SK-N-SH (cell line): Measurements from ENCODE around the gene LDB2. TPM values are rescaled to one million over a fixed set of nuclear protein-coding genes. Genes with fewer than 3 reads are reported as not detected.

Experiments used
- CTCF ChIA-PET: fragments of 300-600, 350-600 bp; formaldehyde crosslinking; extraction: SDS; loops from one replicate; lab custom pipeline; 2021; lab: Yijun Ruan, JAX
- POLR2A ChIA-PET: fragments of 350-600 bp; sonication (Branson Sonifier 250); formaldehyde crosslinking; extraction: SDS; loops from one replicate; lab custom pipeline; 2020; ENCODE audit warnings: antibody characterized with exemption, inconsistent platforms; lab: Yijun Ruan, JAX
- DNase-seq: peaks from one replicate; pipeline ENCODE4 v3.0.0; 2012
- H2AFZ ChIP-seq: fragments of 200-600 bp; sonication (generic); 2 replicates; pipeline ENCODE4 v1.8.1; 2016; ENCODE audit warnings: antibody characterized with exemption, mild to moderate bottlenecking, low read depth
- H3F3A ChIP-seq: fragments of 200-600 bp; sonication (generic); replicated peaks from 2 replicates; pipeline ENCODE3; 2016; ENCODE audit warnings: antibody characterized with exemption, mild to moderate bottlenecking; ENCODE audit not compliant: insufficient read depth
- H3K27ac ChIP-seq, 2 experiments: fragments of 200-500 bp in 1 of 2; fragments of 200-600 bp in 1 of 2; sonication (Bioruptor generic) in 1 of 2; sonication (generic), shearing (Covaris generic) in 1 of 2; 2 replicates each; pipeline versions ENCODE4 v1.5.1 to v1.6.1; 2014 to 2016; ENCODE audit warnings: low read depth in 2 of 2, inconsistent platforms in 1 of 2, low read length in 1 of 2, mild to moderate bottlenecking in 1 of 2, mixed read lengths in 1 of 2
- H3K27me3 ChIP-seq: fragments of 200-600 bp; sonication (generic), shearing (Covaris generic); 2 replicates; pipeline ENCODE4 v1.6.1; 2016; ENCODE audit warnings: mixed run types; ENCODE audit not compliant: insufficient read depth
- H3K36me3 ChIP-seq, 2 experiments: fragments of 200-500 bp in 1 of 2; fragments of 200-600 bp in 1 of 2; sonication (Bioruptor generic) in 1 of 2; sonication (generic) in 1 of 2; replicated peaks in 1 of 2; 2 replicates each; pipeline versions ENCODE3 to v1.5.1; 2014 to 2016; ENCODE audit warnings: low read length in 1 of 2, mild to moderate bottlenecking in 1 of 2; ENCODE audit not compliant: insufficient read depth in 2 of 2, control insufficient read depth in 1 of 2
- H3K4me1 ChIP-seq, 2 experiments: fragments of 200-500 bp in 1 of 2; fragments of 200-600 bp in 1 of 2; sonication (Bioruptor generic) in 1 of 2; sonication (generic), shearing (Covaris generic) in 1 of 2; 2 replicates each; pipeline versions ENCODE4 v1.5.1 to v1.6.1; 2014 to 2016; ENCODE audit warnings: low read depth in 1 of 2, low read length in 1 of 2, mixed run types in 1 of 2; ENCODE audit not compliant: insufficient read depth in 2 of 2, control insufficient read depth in 1 of 2
- H3K4me2 ChIP-seq: fragments of 200-600 bp; sonication (generic), shearing (Covaris generic); 2 replicates; pipeline ENCODE4 v1.6.1; 2017; ENCODE audit warnings: mixed run types
- H3K4me3 ChIP-seq, 2 experiments: fragments of 200-500 bp in 1 of 2; fragments of 200-600 bp in 1 of 2; sonication (Bioruptor generic) in 1 of 2; sonication (generic), shearing (Covaris generic) in 1 of 2; 2 replicates each; pipeline versions ENCODE4 v1.5.1 to v1.8.1; 2014 to 2016; ENCODE audit warnings: low read depth in 2 of 2, inconsistent platforms in 1 of 2, low read length in 1 of 2, mild to moderate bottlenecking in 1 of 2, mixed read lengths in 1 of 2, moderate library complexity in 1 of 2
- H3K79me2 ChIP-seq: fragments of 200-600 bp; sonication (generic); 2 replicates; pipeline ENCODE4 v1.8.1; 2017; ENCODE audit warnings: mild to moderate bottlenecking; ENCODE audit not compliant: insufficient read depth
- H3K9ac ChIP-seq: fragments of 200-600 bp; sonication (generic); 2 replicates; pipeline ENCODE4 v1.6.1; 2017; ENCODE audit warnings: mixed run types
- H3K9me2 ChIP-seq: fragments of 200-600 bp; sonication (generic); 2 replicates; pipeline ENCODE4 v1.6.1; 2017; ENCODE audit warnings: mixed run types
- H3K9me3 ChIP-seq: fragments of 200-600 bp; sonication (generic); 2 replicates; pipeline ENCODE4 v1.6.1; 2017; ENCODE audit warnings: mixed run types, mild to moderate bottlenecking, moderate library complexity
- H4K20me1 ChIP-seq: fragments of 200-600 bp; sonication (generic); 2 replicates; pipeline ENCODE4 v1.6.1; 2017; ENCODE audit warnings: mild to moderate bottlenecking, mixed run types; ENCODE audit not compliant: insufficient read depth
- CHD2 ChIP-seq: fragments of 150-350 bp; IDR thresholded peaks from 2 replicates; pipeline ENCODE4 v1.6.1; 2018; ENCODE audit warnings: low read length; ENCODE audit not compliant: partially characterized antibody
- ELF1 ChIP-seq: IDR thresholded peaks from 2 replicates; pipeline ENCODE4 v1.4.0; 2012
- EZH2phosphoT487 ChIP-seq: fragments of 200-600 bp; sonication (generic); IDR thresholded peaks from 2 replicates; pipeline ENCODE4 v1.6.1; 2017; ENCODE audit warnings: low read depth, mixed run types, mild to moderate bottlenecking, antibody characterized with exemption, moderate library complexity, borderline replicate concordance
- FOXM1 ChIP-seq: IDR thresholded peaks from 2 replicates; pipeline ENCODE4 v1.4.0; 2012; ENCODE audit warnings: low read depth, mild to moderate bottlenecking
- GABPA ChIP-seq: IDR thresholded peaks from 2 replicates; pipeline ENCODE4 v1.4.0; 2012; ENCODE audit warnings: low read depth, mild to moderate bottlenecking
- GATA2 ChIP-seq: sonication (generic); formaldehyde crosslinking; IDR thresholded peaks from 2 replicates; pipeline ENCODE4 v1.5.0; 2020; ENCODE audit warnings: mild to moderate bottlenecking, missing genetic modification reagents
- MXI1 ChIP-seq: IDR thresholded peaks from 2 replicates; pipeline ENCODE4 v1.6.1; 2012; ENCODE audit warnings: mild to moderate bottlenecking, low read depth, low read length, improper control_type of control experiment
- NRF1 ChIP-seq: IDR thresholded peaks from 2 replicates; pipeline ENCODE4 v1.6.1; 2012; ENCODE audit warnings: low read depth, mild to moderate bottlenecking, low read length
- POLR2AphosphoS5 ChIP-seq: IDR thresholded peaks from 2 replicates; pipeline ENCODE4 v1.6.1; 2012; ENCODE audit warnings: low read depth, low read length
- RCOR1 ChIP-seq: fragments of 150-350 bp; IDR thresholded peaks from 2 replicates; pipeline ENCODE4 v1.6.1; 2017; ENCODE audit warnings: antibody characterized with exemption, low read length
- RFX5 ChIP-seq: IDR thresholded peaks from 2 replicates; pipeline ENCODE4 v1.6.1; 2012; ENCODE audit warnings: mild to moderate bottlenecking, improper control_type of control experiment, low read length
- TCF12 ChIP-seq: IDR thresholded peaks from 2 replicates; pipeline ENCODE4 v1.4.0; 2012
- TEAD4 ChIP-seq: IDR thresholded peaks from 2 replicates; pipeline ENCODE4 v1.4.0; 2012; ENCODE audit warnings: mild to moderate bottlenecking, borderline replicate concordance; ENCODE audit not compliant: insufficient read depth
- YY1 ChIP-seq: IDR thresholded peaks from 2 replicates; pipeline ENCODE4 v1.4.0; 2012; ENCODE audit warnings: low read depth, mild to moderate bottlenecking
- WGBS: methylation state at CpG from one replicate; pipeline ENCODE4 v1.1.6; 2017; ENCODE audit warnings: low lambda C conversion rate; 5-methylcytosine and 5-hydroxymethylcytosine counted together
- polyA plus RNA-seq, 3 experiments: library from polyadenylated mRNA; depleted of rRNA; stranded (reverse); fragments of >200 nt; gene quantifications; 2 replicates each; pipeline ENCODE4 v1.2.3, GENCODE V29; 2012
- TF ChIP-seq, protein P1 (sequence below): IDR thresholded peaks from 2 replicates; pipeline ENCODE4; 2012
- TF ChIP-seq, protein P2 (sequence below): fragments of 150-350 bp; IDR thresholded peaks from 2 replicates; pipeline ENCODE4 v1.6.1; 2017; ENCODE audit warnings: antibody characterized with exemption, low read length, low read depth, borderline replicate concordance
- TF ChIP-seq, protein P3 (sequence below): IDR thresholded peaks from 2 replicates; pipeline ENCODE4 v1.4.0; 2012; ENCODE audit warnings: low read depth
- TF ChIP-seq, protein P4 (sequence below): IDR thresholded peaks from 2 replicates; pipeline ENCODE4 v1.4.0; 2012; ENCODE audit warnings: low read depth, borderline replicate concordance

Gene LDB2
- polyA plus RNA-seq, 1 of the 3 experiments (the other 2 are of a cell fraction): 11.0 TPM

DNA sequence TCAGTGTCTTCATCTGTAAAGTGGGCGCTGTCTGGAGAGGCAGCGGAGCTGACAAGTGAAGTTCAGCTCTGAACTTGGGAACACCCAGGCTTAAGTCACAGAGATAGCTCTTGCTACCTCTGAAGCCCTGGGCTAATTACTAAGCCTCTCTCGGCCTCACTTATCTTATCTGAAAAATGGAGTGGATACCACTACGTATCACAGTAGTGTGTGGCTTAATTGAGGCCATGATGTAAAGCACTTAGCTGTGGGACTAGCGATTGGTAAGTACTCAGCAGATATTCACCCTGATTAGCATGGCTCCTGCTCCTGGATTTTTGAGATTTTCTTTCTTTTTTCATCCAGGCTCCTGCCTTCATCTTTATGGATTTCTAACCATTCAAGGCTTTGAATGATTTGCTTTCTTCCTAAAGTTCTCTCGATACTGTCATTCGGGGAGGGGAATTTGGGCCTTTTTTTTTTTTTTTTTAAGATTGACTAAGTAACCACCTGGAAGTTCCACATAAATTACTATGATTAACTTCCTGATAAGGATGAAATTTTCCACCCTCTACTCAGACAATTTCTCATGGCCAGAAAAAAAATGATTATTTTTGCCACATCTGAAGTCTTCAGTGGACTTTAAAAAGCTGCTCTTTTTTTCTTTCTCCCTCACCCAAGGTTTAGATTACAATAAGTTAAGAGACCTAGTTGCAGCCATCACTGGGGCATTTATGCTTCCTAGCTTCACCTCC is 17.1 kb downstream of the LDB2 start:
- no peaks in the 10 kb centered on the region for H4K20me1 ChIP-seq
- H3K4me1 ChIP-seq: peaks cover 0 to 9% of the 10 kb centered on the region in 2 experiments; a peak in 1 of 4 replicates
- peak overlapping the region; percentile 42; the same call in 1 of the 2 replicates for H3K4me2 ChIP-seq
- TF ChIP-seq, protein P1, sequence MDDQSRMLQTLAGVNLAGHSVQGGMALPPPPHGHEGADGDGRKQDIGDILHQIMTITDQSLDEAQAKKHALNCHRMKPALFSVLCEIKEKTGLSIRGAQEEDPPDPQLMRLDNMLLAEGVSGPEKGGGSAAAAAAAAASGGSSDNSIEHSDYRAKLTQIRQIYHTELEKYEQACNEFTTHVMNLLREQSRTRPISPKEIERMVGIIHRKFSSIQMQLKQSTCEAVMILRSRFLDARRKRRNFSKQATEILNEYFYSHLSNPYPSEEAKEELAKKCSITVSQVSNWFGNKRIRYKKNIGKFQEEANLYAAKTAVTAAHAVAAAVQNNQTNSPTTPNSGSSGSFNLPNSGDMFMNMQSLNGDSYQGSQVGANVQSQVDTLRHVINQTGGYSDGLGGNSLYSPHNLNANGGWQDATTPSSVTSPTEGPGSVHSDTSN: peak; percentile 8; the same call in 1 of the 2 replicates
- TF ChIP-seq MXI1: no peak
- H3K4me3 ChIP-seq: no peak overlapping the region
- DNase-seq: no peak
- no peak overlapping the region for H3K9ac ChIP-seq
- no peaks in the 10 kb centered on the region for H3K9me3 ChIP-seq
- 50% methylated on average over 3 of the region's 7 CpGs for WGBS
- no peaks in the 10 kb centered on the region for H3K9me2 ChIP-seq
- peak overlapping the region; percentile 29; the same call in 1 of the 2 replicates for H2AFZ ChIP-seq
- peaks cover 17% of the 10 kb centered on the region for H3K79me2 ChIP-seq
- H3F3A ChIP-seq: peaks cover 12% of the 10 kb centered on the region
- CTCF ChIA-PET: no interaction called here
- H3K27me3 ChIP-seq: no peaks in the 10 kb centered on the region
- H3K36me3 ChIP-seq: peaks cover 0 to 30% of the 10 kb centered on the region in 2 experiments
- POLR2A ChIA-PET: no interaction called here
- peak overlapping the region in 1 of 2 experiments; percentile 21; a peak in 2 of 4 replicates for H3K27ac ChIP-seq

DNA sequence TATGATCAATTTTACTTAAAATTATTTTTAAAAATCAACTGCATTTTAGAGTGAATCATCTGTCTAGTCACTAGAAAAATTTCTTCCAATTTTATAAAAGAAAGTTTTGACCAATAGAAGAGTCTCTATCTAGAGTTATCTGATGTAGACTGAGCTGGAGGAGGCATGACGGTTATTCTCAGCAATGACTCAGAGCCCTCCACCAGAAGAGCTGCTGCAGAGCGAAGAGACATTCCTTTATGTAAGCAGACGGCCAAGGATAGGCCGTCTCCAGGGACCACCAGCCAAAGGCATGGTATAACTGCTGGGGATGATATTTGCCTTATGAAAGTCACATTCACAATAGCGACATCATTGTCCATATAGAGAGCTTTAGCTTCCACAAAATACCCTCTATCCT is 23.0 kb downstream of the LDB2 start:
- no peak overlapping the region for H2AFZ ChIP-seq
- peaks cover 18% of the 10 kb centered on the region for H3K79me2 ChIP-seq
- peaks cover 33% of the 10 kb centered on the region for H3F3A ChIP-seq
- no peaks in the 10 kb centered on the region for H3K9me2 ChIP-seq
- peaks cover 0 to 14% of the 10 kb centered on the region in 2 experiments for H3K36me3 ChIP-seq
- no peak overlapping the region for H3K4me3 ChIP-seq
- ChIA-PET CTCF (interaction anchor here (1.4 to 1.5 kb wide), 3 partner anchors 9 to 472 kb away, joined by 3 to 4 read pairs (median 4); no protein-coding TSS in a partner anchor), POLR2A (no interaction called here)
- H3K4me2 ChIP-seq: peak overlapping the region; percentile 52
- no peaks in the 10 kb centered on the region for H3K9me3 ChIP-seq
- no peaks in the 10 kb centered on the region for H4K20me1 ChIP-seq
- WGBS: 6% methylated on average over 5 of the region's 5 CpGs
- no peak for DNase-seq
- H3K27me3 ChIP-seq: no peaks in the 10 kb centered on the region
- peak overlapping the region; percentile 62 to 99; a peak in 3 of 4 replicates for H3K27ac ChIP-seq
- H3K9ac ChIP-seq: peak overlapping the region; percentile 74; the same call in 1 of the 2 replicates
- H3K4me1 ChIP-seq: peaks cover 0 to 30% of the 10 kb centered on the region in 2 experiments; a peak in 2 of 4 replicates
- TF ChIP-seq FOXM1 (peak; percentile 98), TCF12 (peak; percentile 86), NRF1 (no peak), MXI1 (no peak), ELF1 (no peak), GABPA (no peak), CHD2 (no peak), YY1 (peak; percentile 23; the same call in 1 of the 2 replicates), RCOR1 (no peak), GATA2 (no peak), RFX5 (no peak), POLR2AphosphoS5 (peak; percentile 59), TEAD4 (peak; percentile 59; the same call in 1 of the 2 replicates), EZH2phosphoT487 (no peak)
- TF ChIP-seq, protein P2, sequence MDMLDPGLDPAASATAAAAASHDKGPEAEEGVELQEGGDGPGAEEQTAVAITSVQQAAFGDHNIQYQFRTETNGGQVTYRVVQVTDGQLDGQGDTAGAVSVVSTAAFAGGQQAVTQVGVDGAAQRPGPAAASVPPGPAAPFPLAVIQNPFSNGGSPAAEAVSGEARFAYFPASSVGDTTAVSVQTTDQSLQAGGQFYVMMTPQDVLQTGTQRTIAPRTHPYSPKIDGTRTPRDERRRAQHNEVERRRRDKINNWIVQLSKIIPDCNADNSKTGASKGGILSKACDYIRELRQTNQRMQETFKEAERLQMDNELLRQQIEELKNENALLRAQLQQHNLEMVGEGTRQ: no peak
- TF ChIP-seq, protein P1: peak; percentile 60
- TF ChIP-seq, protein P3, sequence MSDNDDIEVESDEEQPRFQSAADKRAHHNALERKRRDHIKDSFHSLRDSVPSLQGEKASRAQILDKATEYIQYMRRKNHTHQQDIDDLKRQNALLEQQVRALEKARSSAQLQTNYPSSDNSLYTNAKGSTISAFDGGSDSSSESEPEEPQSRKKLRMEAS: peak; percentile 73
- TF ChIP-seq, protein P4, sequence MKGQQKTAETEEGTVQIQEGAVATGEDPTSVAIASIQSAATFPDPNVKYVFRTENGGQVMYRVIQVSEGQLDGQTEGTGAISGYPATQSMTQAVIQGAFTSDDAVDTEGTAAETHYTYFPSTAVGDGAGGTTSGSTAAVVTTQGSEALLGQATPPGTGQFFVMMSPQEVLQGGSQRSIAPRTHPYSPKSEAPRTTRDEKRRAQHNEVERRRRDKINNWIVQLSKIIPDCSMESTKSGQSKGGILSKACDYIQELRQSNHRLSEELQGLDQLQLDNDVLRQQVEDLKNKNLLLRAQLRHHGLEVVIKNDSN: no peak
